HepG2 (cell line): ENCODE results near the gene DCUN1D4. TPM values are rescaled to one million over a fixed set of nuclear protein-coding genes. Genes with fewer than 3 reads are reported as not detected.

ENCODE experiments used
- ARNT2 ChIP-seq: sonication (generic); formaldehyde crosslinking; IDR thresholded peaks from 2 replicates; pipeline ENCODE4 v1.8.0; 2022; ENCODE audit warnings: mild to moderate bottlenecking, low read depth, missing genetic modification reagents, moderate library complexity
- ERF ChIP-seq: IDR thresholded peaks from 2 replicates; pipeline ENCODE4 v1.6.1; 2018; ENCODE audit warnings: missing biosample characterization, missing genetic modification reagents
- FUBP1 ChIP-seq: sonication (generic); formaldehyde crosslinking; IDR thresholded peaks from 2 replicates; pipeline ENCODE4 v1.5.1; 2020; ENCODE audit warnings: missing genetic modification reagents, mild to moderate bottlenecking, borderline replicate concordance
- GATA4 ChIP-seq: sonication (generic); IDR thresholded peaks from 2 replicates; pipeline ENCODE4 v1.6.1; 2016; ENCODE audit warnings: antibody characterized with exemption, low read depth, borderline replicate concordance
- MXD1 ChIP-seq: sonication (generic); formaldehyde crosslinking; IDR thresholded peaks from 2 replicates; pipeline ENCODE4 v1.4.0; 2020; ENCODE audit warnings: mild to moderate bottlenecking, missing genetic modification reagents
- NKX3-1 ChIP-seq: sonication (generic); formaldehyde crosslinking; IDR thresholded peaks from 2 replicates; pipeline ENCODE4 v1.5.0; 2020; ENCODE audit warnings: missing genetic modification reagents
- ZFP1 ChIP-seq: IDR thresholded peaks from 2 replicates; pipeline ENCODE4 v1.6.1; 2016
- ZFP82 ChIP-seq: sonication (generic); formaldehyde crosslinking; IDR thresholded peaks from 2 replicates; pipeline ENCODE4 v1.5.1; 2020; ENCODE audit warnings: mild to moderate bottlenecking, missing genetic modification reagents, borderline replicate concordance
- ZNF382 ChIP-seq: sonication (generic); formaldehyde crosslinking; IDR thresholded peaks from 2 replicates; pipeline ENCODE4 v1.5.0; 2020; ENCODE audit warnings: missing genetic modification reagents, mild to moderate bottlenecking, borderline replicate concordance
- ZNF530 ChIP-seq: sonication (generic); formaldehyde crosslinking; IDR thresholded peaks from 2 replicates; pipeline ENCODE4 v1.5.0; 2020; ENCODE audit warnings: low read depth, mild to moderate bottlenecking, missing genetic modification reagents
- ZNF713 ChIP-seq: sonication (generic); formaldehyde crosslinking; IDR thresholded peaks from 2 replicates; pipeline ENCODE4 v1.4.0; 2020; ENCODE audit warnings: mild to moderate bottlenecking, missing genetic modification reagents
- ZNF768 ChIP-seq: sonication (generic); formaldehyde crosslinking; IDR thresholded peaks from 2 replicates; pipeline ENCODE4 v1.4.0; 2020; ENCODE audit warnings: missing genetic modification reagents
- ZNF788 ChIP-seq: sonication (generic); formaldehyde crosslinking; IDR thresholded peaks from 2 replicates; pipeline ENCODE4 v1.5.0; 2020; ENCODE audit warnings: mild to moderate bottlenecking, missing genetic modification reagents, borderline replicate concordance
- polyA plus RNA-seq, 8 experiments: library from polyadenylated mRNA; depleted of rRNA in 3 of 8; stranded (reverse) in 7 of 8; unstranded in 1 of 8; fragments of >200 nt; fragmentation: Illumina TruSeq in 4 of 8; extraction: Trizol in 4 of 8; gene quantifications; 2 replicates each; pipeline versions ENCODE4 v1.2.1 to v1.2.3, GENCODE V29; 2011 to 2016; ENCODE audit warnings: low read depth in 4 of 8, missing spikeins in 1 of 8, mixed read lengths in 1 of 8; ENCODE audit not compliant: insufficient read depth in 1 of 8
- total RNA-seq, 5 experiments: library from RNA; depleted of rRNA; stranded (reverse); fragments of >200 nt; fragmentation: Illumina TruSeq; extraction: Trizol; gene quantifications; 2 replicates each; pipeline ENCODE4 v1.2.3, GENCODE V29; 2016; ENCODE audit warnings: low read depth in 1 of 5
- TF ChIP-seq, protein P1 (sequence below): sonication (generic); formaldehyde crosslinking; IDR thresholded peaks from 2 replicates; pipeline ENCODE4 v1.4.0; 2020; ENCODE audit warnings: missing genetic modification reagents
- TF ChIP-seq, protein P2 (sequence below): sonication (generic); formaldehyde crosslinking; IDR thresholded peaks from 2 replicates; pipeline ENCODE4 v1.8.0; 2022; ENCODE audit warnings: mild to moderate bottlenecking, missing genetic modification reagents; ENCODE audit not compliant: insufficient replicate concordance
- TF ChIP-seq, protein P3 (sequence below): IDR thresholded peaks from 2 replicates; pipeline ENCODE4 v1.6.1; 2016; ENCODE audit warnings: low read depth
- TF ChIP-seq, protein P4 (sequence below): sonication (generic); formaldehyde crosslinking; IDR thresholded peaks from 2 replicates; pipeline ENCODE4 v1.5.1; 2020; ENCODE audit warnings: missing genetic modification reagents, mild to moderate bottlenecking, borderline replicate concordance

Gene DCUN1D4
- total and polyA plus RNA-seq, 2 of the 13 experiments (the other 11 are each of a cell fraction or from before 2014, with no cell fraction given) = 27.9 to 44.4 TPM

- TF ChIP-seq, protein P1, sequence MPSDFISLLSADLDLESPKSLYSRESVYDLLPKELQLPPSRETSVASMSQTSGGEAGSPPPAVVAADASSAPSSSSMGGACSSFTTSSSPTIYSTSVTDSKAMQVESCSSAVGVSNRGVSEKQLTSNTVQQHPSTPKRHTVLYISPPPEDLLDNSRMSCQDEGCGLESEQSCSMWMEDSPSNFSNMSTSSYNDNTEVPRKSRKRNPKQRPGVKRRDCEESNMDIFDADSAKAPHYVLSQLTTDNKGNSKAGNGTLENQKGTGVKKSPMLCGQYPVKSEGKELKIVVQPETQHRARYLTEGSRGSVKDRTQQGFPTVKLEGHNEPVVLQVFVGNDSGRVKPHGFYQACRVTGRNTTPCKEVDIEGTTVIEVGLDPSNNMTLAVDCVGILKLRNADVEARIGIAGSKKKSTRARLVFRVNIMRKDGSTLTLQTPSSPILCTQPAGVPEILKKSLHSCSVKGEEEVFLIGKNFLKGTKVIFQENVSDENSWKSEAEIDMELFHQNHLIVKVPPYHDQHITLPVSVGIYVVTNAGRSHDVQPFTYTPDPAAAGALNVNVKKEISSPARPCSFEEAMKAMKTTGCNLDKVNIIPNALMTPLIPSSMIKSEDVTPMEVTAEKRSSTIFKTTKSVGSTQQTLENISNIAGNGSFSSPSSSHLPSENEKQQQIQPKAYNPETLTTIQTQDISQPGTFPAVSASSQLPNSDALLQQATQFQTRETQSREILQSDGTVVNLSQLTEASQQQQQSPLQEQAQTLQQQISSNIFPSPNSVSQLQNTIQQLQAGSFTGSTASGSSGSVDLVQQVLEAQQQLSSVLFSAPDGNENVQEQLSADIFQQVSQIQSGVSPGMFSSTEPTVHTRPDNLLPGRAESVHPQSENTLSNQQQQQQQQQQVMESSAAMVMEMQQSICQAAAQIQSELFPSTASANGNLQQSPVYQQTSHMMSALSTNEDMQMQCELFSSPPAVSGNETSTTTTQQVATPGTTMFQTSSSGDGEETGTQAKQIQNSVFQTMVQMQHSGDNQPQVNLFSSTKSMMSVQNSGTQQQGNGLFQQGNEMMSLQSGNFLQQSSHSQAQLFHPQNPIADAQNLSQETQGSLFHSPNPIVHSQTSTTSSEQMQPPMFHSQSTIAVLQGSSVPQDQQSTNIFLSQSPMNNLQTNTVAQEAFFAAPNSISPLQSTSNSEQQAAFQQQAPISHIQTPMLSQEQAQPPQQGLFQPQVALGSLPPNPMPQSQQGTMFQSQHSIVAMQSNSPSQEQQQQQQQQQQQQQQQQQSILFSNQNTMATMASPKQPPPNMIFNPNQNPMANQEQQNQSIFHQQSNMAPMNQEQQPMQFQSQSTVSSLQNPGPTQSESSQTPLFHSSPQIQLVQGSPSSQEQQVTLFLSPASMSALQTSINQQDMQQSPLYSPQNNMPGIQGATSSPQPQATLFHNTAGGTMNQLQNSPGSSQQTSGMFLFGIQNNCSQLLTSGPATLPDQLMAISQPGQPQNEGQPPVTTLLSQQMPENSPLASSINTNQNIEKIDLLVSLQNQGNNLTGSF (CRISPR knock-in tag) = no peak
- TF ChIP-seq MXD1 = peak; percentile 12; the same call in 1 of the 2 replicates
- no peak for TF ChIP-seq ZNF530 (CRISPR knock-in tag)
- no peak; the same call in 1 of the 2 replicates for TF ChIP-seq ZFP82 (CRISPR knock-in tag)
- peak; percentile 98 for TF ChIP-seq ERF
- TF ChIP-seq ZFP1 = peak; percentile 98
- TF ChIP-seq ZNF713 (CRISPR knock-in tag) = no peak
- peak; percentile 70; the same call in 1 of the 2 replicates for TF ChIP-seq NKX3-1 (CRISPR knock-in tag)
- TF ChIP-seq, protein P2, sequence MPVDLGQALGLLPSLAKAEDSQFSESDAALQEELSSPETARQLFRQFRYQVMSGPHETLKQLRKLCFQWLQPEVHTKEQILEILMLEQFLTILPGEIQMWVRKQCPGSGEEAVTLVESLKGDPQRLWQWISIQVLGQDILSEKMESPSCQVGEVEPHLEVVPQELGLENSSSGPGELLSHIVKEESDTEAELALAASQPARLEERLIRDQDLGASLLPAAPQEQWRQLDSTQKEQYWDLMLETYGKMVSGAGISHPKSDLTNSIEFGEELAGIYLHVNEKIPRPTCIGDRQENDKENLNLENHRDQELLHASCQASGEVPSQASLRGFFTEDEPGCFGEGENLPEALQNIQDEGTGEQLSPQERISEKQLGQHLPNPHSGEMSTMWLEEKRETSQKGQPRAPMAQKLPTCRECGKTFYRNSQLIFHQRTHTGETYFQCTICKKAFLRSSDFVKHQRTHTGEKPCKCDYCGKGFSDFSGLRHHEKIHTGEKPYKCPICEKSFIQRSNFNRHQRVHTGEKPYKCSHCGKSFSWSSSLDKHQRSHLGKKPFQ (CRISPR knock-in tag) = no peak
- peak; percentile 84; the same call in 1 of the 2 replicates for TF ChIP-seq GATA4
- TF ChIP-seq, protein P3, sequence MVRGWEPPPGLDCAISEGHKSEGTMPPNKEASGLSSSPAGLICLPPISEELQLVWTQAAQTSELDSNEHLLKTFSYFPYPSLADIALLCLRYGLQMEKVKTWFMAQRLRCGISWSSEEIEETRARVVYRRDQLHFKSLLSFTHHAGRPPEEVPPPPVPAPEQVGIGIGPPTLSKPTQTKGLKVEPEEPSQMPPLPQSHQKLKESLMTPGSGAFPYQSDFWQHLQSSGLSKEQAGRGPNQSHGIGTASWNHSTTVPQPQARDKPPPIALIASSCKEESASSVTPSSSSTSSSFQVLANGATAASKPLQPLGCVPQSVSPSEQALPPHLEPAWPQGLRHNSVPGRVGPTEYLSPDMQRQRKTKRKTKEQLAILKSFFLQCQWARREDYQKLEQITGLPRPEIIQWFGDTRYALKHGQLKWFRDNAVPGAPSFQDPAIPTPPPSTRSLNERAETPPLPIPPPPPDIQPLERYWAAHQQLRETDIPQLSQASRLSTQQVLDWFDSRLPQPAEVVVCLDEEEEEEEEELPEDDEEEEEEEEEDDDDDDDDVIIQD = peak; percentile 96
- TF ChIP-seq ZNF382 (CRISPR knock-in tag) = no peak
- no peak for TF ChIP-seq ZNF768 (CRISPR knock-in tag)
- TF ChIP-seq, protein P4, sequence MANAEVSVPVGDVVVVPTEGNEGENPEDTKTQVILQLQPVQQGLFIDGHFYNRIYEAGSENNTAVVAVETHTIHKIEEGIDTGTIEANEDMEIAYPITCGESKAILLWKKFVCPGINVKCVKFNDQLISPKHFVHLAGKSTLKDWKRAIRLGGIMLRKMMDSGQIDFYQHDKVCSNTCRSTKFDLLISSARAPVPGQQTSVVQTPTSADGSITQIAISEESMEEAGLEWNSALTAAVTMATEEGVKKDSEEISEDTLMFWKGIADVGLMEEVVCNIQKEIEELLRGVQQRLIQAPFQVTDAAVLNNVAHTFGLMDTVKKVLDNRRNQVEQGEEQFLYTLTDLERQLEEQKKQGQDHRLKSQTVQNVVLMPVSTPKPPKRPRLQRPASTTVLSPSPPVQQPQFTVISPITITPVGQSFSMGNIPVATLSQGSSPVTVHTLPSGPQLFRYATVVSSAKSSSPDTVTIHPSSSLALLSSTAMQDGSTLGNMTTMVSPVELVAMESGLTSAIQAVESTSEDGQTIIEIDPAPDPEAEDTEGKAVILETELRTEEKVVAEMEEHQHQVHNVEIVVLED (CRISPR knock-in tag) = no peak
- TF ChIP-seq ARNT2 (CRISPR knock-in tag) = peak; percentile 89
- no peak; the same call in 1 of the 2 replicates for TF ChIP-seq FUBP1 (CRISPR knock-in tag)
- peak; percentile 90; the same call in 1 of the 2 replicates for TF ChIP-seq ZNF788
Observed at GRCh38 chr4:51909236-51909703, 66.3 kb downstream of the DCUN1D4 start (continued).
